GM12891 (cell line): ENCODE results near the gene METTL23. TPM values are rescaled to one million over a fixed set of nuclear protein-coding genes. Genes with fewer than 3 reads are reported as not detected.

ENCODE experiments used
- DNase-seq: peaks from one replicate; pipeline ENCODE4 v3.0.0; 2011; ENCODE audit warnings: low spot score; ENCODE audit not compliant: insufficient read length
- FAIRE-seq: peaks from 2 replicates; lab custom pipeline; 2011; peaks lifted over from hg19 to GRCh38; lab: Jason Lieb, UNC
- PAX5 ChIP-seq: IDR thresholded peaks from 2 replicates; pipeline ENCODE4 v1.6.1; 2011; ENCODE audit warnings: low read length, moderate library complexity, mild to moderate bottlenecking; ENCODE audit not compliant: insufficient read depth, severe bottlenecking
- POLR2A ChIP-seq: IDR thresholded peaks from 2 replicates; pipeline ENCODE4 v1.6.1; 2011; ENCODE audit warnings: low read depth, low read length, control low read depth
- POLR2AphosphoS5 ChIP-seq: IDR thresholded peaks from 2 replicates; pipeline ENCODE4 v1.6.1; 2011; ENCODE audit warnings: low read depth, low read length, control low read depth
- POU2F2 ChIP-seq: IDR thresholded peaks from 2 replicates; pipeline ENCODE4 v1.6.1; 2011; ENCODE audit warnings: low read depth, mild to moderate bottlenecking, control low read depth, low read length, moderate library complexity
- SPI1 ChIP-seq: IDR thresholded peaks from 2 replicates; pipeline ENCODE4 v1.6.1; 2011; ENCODE audit warnings: low read depth, low read length, control low read depth
- TAF1 ChIP-seq: IDR thresholded peaks from 2 replicates; pipeline ENCODE4 v1.6.1; 2011; ENCODE audit warnings: low read depth, low read length, control low read depth
- polyA plus RNA-seq: library from polyadenylated mRNA; unstranded; fragments of >200 nt; gene quantifications from one replicate; pipeline ENCODE4 v1.2.1, GENCODE V29; 2012; ENCODE audit warnings: low read depth, missing spikeins, inconsistent platforms; ENCODE audit not compliant: missing spikeins

Gene METTL23
- 38.7 TPM for polyA plus RNA-seq

- peak; percentile 69 for FAIRE-seq
- DNase-seq, result peak; percentile 66
- peak; percentile 28; the same call in 1 of the 2 replicates for TF ChIP-seq POLR2A
- peak; percentile 86 for TF ChIP-seq POLR2AphosphoS5
- TF ChIP-seq POU2F2, result no peak
- no peak for TF ChIP-seq SPI1
- TF ChIP-seq PAX5, result no peak
- TF ChIP-seq TAF1, result no peak; the same call in 1 of the 2 replicates
These were observed at the start of gene METTL23 for GRCh38 chr17:76726776-76727718. METTL23 (plus strand) TSS chr17:76726839; CDS start chr17:76729711, 2,872 bp downstream.

- DNase-seq, result no peak
- no peak for FAIRE-seq
- TF ChIP-seq POLR2A, result no peak
- TF ChIP-seq SPI1, result no peak
- no peak for TF ChIP-seq TAF1
- TF ChIP-seq POLR2AphosphoS5, result no peak
- TF ChIP-seq POU2F2, result no peak
- no peak for TF ChIP-seq PAX5
These were observed 49.2 kb upstream of the METTL23 start for GRCh38 chr17:76677406-76677805.

GRCh38 chr17:76678330-76678729 is 48.3 kb upstream of the METTL23 start:
- FAIRE-seq (no peak), DNase-seq (no peak)
- TF ChIP-seq SPI1, result no peak
- no peak for TF ChIP-seq POLR2AphosphoS5
- TF ChIP-seq TAF1, result no peak
- TF ChIP-seq POU2F2, result no peak
- TF ChIP-seq PAX5, result no peak
- no peak for TF ChIP-seq POLR2A

GRCh38 chr17:76679239-76679638 is 47.4 kb upstream of the METTL23 start:
- no peak for DNase-seq
- no peak for TF ChIP-seq POLR2AphosphoS5
- no peak for TF ChIP-seq POU2F2
- TF ChIP-seq TAF1, result no peak
- TF ChIP-seq SPI1, result no peak
- TF ChIP-seq POLR2A, result no peak
- TF ChIP-seq PAX5, result no peak
- no peak for FAIRE-seq

GRCh38 chr17:76681222-76682137 is 45.2 kb upstream of the METTL23 start:
- no peak for TF ChIP-seq POLR2AphosphoS5
- TF ChIP-seq SPI1, result no peak
- no peak for TF ChIP-seq POLR2A
- no peak for TF ChIP-seq POU2F2
- TF ChIP-seq TAF1, result no peak
- no peak for TF ChIP-seq PAX5
- FAIRE-seq, result peak; percentile 81
- peak; percentile 67 for DNase-seq

GRCh38 chr17:76682296-76682695 is 44.3 kb upstream of the METTL23 start:
- DNase-seq, result no peak
- FAIRE-seq, result no peak
- TF ChIP-seq POLR2AphosphoS5 (no peak), POU2F2 (no peak), POLR2A (no peak), PAX5 (no peak), SPI1 (no peak), TAF1 (no peak)

GRCh38 chr17:76683011-76683755 is 43.5 kb upstream of the METTL23 start:
- no peak for DNase-seq
- TF ChIP-seq POU2F2 (no peak), POLR2A (no peak), TAF1 (no peak), POLR2AphosphoS5 (no peak), PAX5 (no peak), SPI1 (no peak)
- no peak for FAIRE-seq
